ENCODE data around the gene MAPK6. TPM values are rescaled to one million over a fixed set of nuclear protein-coding genes. Genes with fewer than 3 reads are reported as not detected.

Gene MAPK6
- total and polyA plus RNA-seq, 9 of the 15 experiments (the other 6 are each of a cell fraction or from before 2014, with no cell fraction given): 28.5 to 97.1 (median 74.0) TPM

GRCh38 chr15:52013151-52013791, 5.7 kb upstream of the MAPK6 start (continued):
- TF ChIP-seq TEAD2 (tag; IDR thresholded peaks at IDR 0.05) (no peak), CHCHD3 (CRISPR knock-in tag; IDR thresholded peaks at IDR 0.05) (no peak), CHD1 (IDR thresholded peaks at IDR 0.05; ENCODE audit: low read length) (no peak), ARID2 (IDR thresholded peaks at IDR 0.05) (no peak), BRD4 (IDR thresholded peaks at IDR 0.05) (no peak), E2F1 (CRISPR knock-in tag; IDR thresholded peaks at IDR 0.05) (no peak), E2F3 (CRISPR knock-in tag; IDR thresholded peaks at IDR 0.05) (no peak), ZNF707 (CRISPR knock-in tag; conservative IDR thresholded peaks at IDR 0.05) (no peak), DMBX1 (CRISPR knock-in tag; IDR thresholded peaks at IDR 0.05; ENCODE audit: borderline replicate concordance) (no peak), CTBP1 (IDR thresholded peaks at IDR 0.05; ENCODE audit: borderline replicate concordance) (0 out of 2 replicates have a peak, but pooled peaks have one; percentile 18), ZNF174 (CRISPR knock-in tag; IDR thresholded peaks at IDR 0.05) (no peak), ZBTB43 (CRISPR knock-in tag; IDR thresholded peaks at IDR 0.05) (no peak), AFF1 (IDR thresholded peaks at IDR 0.05; ENCODE audit: low read depth in 1 of 2, partially characterized antibody in 2 of 2) (no peak), RNF2 (IDR thresholded peaks at IDR 0.05) (no peak), ATF3 (IDR thresholded peaks at IDR 0.05) (peak; percentile 94), ATF3 (CRISPR knock-in tag; conservative IDR thresholded peaks at IDR 0.05) (no peak), ZBTB5 (IDR thresholded peaks at IDR 0.05) (no peak), POLR2B (IDR thresholded peaks at IDR 0.05; ENCODE audit: low read depth, partially characterized antibody) (no peak)

Measured in K562 (cell line).